Tongue (tissue), 2 donors: Measurements from ENCODE around the gene TFG. TPM values are rescaled to one million over a fixed set of nuclear protein-coding genes. Genes with fewer than 3 reads are reported as not detected.
A peak's percentile ranks its signal among the peaks of the same experiment; 100 is the strongest.

Experiments used
- DNase-seq: peaks from one replicate; pipeline ENCODE4 v3.0.0-alpha.2; 2015
- total RNA-seq: library from RNA; depleted of rRNA; stranded (reverse); fragments of >200 nt; gene quantifications from one replicate; pipeline ENCODE4 v1.2.3, GENCODE V29; 2014

The TFG gene
- total RNA-seq, 1 donor from 2014 or later: 90.9 TPM

DNA sequence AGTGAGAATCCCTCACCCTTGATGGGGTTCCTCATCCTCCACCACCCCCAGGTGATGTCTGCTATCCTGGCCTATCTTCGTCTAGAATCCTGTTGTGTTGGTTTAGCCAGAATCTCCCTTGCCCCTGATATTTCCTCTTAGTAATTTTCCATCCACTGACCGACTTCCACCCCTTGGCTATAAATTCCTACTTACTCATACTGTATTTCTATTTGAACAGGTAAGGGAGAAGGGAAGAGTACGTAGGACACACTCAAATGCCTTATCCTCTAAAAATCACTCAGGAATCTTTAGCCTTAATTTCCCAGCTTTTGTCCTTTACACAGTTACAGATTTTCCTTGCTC lies 678 bp upstream of the TFG start:
- DNase-seq: no peak

GRCh38 chr3:100709842-100710260 lies 557 bp downstream of the TFG start:
- DNase-seq: peak; percentile 76

DNA sequence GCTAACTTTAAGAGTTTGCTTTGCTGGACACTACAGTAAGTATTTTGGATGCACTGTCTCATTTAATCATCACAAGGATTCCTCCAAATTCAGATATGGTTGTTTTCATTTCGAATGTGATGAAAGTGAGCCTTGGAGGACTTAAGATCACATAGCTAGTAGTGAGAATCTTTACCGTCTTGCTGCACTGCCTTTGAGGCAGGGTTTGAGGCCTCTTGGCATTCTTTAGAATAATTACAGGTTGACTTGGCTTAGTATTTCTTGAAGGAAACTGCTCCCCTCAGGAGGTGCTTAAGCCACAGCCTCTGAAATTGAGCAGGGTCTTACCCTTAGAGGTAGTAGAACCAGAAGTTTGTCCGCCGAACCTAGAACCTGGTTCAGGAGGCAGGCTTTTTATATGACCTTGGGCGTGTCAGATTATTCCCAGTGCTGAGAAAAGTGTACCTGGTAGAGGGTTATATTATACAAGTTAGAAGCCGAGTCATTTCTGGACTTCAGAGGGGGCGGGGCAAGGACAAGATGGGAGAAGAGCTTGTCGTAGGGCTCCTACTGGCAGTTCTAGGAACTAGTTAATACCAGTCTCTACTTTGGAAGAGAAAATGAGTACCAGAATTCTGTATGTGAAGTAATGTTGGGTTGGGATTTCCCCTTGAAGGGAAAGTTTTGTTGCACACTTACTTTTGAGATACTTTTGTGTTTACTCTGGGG lies 1.1 kb downstream of the TFG start:
- peak; percentile 50 for DNase-seq

DNA sequence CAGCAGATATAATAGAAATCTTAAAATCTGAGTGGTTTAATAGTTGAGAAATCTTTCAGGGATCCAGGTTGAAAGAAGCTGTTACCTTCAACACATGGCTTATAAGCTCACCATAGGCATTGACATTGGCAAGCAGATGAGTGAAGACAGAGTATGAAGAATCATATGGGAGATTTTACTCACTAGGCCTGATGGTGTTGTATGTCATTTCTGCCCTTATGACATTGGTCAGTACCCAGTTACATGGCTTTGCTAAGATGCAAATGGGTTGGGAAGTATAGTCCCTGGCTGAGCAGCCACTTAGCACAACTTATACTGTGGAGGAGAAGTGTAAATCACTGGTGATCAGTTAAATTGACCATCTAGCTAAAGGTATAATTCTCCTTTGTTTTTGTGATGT lies 5.9 kb downstream of the TFG start:
- no peak for DNase-seq

DNA sequence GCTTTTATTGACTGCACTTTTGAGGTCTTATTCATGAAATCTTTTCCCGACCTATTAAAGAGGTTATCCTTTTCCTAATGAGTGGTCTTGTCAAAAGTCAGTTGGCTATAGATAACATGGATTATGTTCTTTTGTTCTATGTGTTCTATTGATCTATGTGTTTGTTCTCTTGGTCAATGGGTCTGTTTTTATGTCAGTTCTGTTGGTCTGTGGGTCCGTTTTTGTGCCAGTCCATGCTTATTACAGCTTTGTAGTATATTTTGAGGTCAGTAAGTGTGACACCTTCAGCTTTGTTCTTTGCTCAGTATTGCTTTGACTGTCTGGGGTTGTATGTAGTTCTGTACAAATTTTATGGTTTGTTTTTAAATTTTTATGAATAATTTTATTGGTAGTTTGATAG lies 7.8 kb downstream of the TFG start:
- no peak for DNase-seq

DNA sequence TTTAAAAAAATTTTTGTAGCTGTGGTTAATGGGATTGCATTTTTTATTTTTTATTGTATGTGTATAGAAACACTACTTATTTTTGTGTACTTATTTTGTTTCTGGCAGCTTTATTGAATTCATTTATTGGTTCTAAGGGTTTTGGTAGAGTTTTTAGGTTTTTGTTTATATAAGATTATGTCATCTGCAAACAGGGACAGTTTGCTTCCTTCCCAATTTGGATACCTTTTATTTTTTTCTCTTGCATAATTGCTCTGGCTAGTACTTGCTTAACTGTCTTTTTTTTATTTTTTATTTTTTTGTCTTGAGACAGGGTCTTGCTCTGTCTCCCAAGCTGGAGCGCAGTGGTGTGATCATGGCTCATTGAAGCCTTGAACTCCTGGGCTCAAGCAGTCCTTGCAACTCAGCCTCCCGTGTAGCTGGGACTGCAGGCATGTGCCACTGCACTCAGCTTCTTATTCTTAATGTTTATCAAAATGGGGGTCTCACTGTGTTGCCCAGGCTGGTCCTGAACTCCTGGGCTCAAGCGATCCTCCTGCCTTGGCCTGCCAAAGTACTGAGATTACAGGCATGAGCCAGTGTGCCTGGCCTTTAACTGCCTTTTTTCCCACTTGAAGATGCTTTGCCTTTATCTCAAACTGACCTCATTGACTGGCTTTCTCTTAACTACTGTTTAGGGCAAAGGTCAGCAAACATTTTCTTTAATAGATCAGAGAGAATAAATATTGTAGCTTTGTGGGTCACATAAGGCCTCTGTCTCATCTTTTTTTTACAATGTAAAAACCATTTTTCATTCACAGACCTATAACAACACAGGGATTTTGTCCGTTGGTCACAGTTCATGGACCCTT lies 8.6 kb downstream of the TFG start:
- no peak for DNase-seq

DNA sequence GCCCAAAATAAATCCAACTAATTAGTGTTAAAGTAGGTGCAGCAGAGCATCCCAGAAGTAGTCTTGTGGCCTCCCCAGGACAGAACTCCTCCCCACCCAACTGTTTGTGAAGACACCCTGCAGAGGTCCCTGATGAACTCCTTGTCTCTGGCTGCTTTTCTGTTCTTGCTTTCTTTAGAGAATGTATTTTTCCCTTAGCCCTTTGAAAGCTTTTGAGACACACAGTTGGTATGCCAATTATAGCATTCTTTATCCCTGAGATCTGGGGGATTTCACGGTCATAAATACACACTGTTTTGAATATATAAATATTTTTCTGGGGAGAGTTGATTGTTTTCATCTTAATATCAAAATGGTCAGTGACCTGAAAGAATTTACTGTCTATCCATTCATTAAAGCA lies 9.8 kb downstream of the TFG start:
- DNase-seq: no peak

GRCh38 chr3:100720426-100720825 lies 11.1 kb downstream of the TFG start:
- no peak for DNase-seq

GRCh38 chr3:100725935-100726513 lies 16.7 kb downstream of the TFG start:
- no peak for DNase-seq

- no peak for DNase-seq
Observed at GRCh38 chr3:100726706-100727105, 17.4 kb downstream of the TFG start.

DNA sequence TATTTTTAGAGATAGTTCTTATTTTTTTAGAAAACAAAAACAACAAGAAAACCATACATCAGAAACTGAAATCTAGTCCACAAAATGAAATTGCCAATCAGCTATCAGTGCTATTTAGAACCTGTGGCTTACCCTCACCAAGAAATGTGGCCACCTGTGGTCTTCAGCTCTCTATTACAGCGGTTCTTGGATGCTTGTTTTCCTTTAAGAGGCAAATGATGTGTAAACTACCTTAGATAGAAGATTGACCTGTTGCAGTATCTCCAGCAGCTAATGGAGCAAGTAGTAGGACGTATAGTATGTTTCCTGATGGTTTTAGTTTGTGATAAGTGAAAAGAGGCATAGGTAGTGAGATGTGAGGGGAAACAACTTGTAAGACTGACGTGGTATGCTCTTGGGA lies 21.2 kb downstream of the TFG start:
- no peak for DNase-seq

DNA sequence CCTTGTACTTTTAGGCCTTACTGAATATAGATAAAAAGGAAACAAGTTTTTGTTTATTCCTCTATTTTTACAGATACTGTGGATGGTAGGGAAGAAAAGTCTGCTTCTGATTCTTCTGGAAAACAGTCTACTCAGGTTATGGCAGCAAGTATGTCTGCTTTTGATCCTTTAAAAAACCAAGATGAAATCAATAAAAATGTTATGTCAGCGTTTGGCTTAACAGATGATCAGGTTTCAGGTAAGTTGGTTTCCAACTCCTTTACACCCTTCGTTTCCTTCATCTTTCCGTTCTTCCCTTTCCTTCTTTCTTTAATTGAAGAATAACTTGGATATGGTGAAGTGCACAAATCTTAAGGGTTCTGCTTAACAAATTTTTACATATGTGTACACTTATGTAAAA lies 23.1 kb downstream of the TFG start:
- DNase-seq: no peak

GRCh38 chr3:100737334-100737733 lies 28.0 kb downstream of the TFG start:
- DNase-seq: peak; percentile 48

DNA sequence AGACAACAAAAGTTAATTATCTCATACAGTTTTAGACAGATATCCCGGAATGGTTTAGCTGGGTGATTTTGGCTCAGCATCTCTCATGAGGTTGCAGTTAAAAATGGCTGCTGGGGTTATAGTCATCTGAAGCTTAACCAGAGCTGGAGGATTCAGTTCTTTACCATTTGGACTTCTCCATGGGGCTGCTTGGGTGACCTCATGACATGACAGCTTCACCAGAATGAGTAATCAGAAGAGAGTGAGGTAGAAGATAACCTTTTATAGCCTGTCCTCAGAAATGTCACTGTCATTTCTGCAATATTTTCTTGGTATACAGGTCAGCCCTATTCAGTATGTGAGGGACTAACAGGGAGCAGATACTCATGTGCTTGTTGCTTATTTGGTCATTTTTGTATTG lies 30.9 kb downstream of the TFG start:
- DNase-seq: no peak

DNA sequence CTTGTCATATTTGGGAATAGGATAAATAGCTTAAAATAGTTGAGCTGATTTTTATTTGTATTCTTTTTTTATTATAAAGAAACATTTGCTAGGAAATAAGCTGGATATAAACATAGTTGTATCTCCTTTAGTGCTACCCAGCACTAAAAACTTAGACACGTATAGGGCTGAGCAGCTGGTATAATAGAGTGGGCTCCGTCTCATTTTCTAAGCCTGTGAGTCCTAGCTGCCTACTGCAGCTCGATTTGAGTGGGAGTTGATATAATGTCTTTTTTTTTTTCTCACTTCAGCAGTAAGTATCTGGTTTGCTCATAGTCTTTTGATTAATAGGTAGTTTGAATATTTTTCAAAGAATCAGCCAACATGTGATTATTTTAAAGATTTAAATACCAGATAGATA lies 34.2 kb downstream of the TFG start:
- no peak for DNase-seq

DNA sequence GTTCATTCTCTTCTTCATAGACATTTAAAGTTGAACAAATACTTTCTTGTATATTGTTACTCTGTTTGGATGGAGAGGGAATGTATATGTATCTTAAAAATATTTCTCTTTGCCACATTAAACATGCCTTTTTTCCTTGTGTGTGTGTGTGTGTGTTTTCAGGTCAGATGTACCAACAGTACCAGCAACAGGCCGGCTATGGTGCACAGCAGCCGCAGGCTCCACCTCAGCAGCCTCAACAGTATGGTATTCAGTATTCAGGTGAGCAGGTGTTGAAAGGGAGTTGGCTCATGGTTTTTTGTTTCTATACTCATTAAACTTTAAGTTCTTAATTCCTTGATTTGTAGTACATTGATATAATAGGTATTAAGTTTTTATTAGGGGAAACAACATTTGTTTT lies 35.4 kb downstream of the TFG start:
- no peak for DNase-seq

DNA sequence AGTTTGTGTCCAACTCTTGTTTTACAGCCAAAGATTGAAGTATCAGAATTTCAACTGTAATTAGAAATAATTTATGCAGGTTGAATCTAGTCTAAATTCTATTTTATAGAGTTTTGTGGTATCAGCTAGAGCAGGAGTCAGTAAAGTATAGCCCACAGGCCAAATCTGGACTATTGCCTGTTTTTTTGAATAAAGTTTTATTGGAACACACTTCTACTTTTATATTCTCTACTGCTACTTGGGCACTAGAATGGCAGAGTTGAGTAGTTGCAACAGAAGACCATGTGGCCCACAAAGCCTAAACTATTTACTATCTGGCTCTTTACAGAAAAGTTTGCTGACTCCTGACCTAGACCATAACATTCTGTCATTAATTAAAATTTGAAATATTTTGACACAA lies 36.3 kb downstream of the TFG start:
- no peak for DNase-seq

GRCh38 chr3:100746092-100746491 lies 36.8 kb downstream of the TFG start:
- DNase-seq: no peak

DNA sequence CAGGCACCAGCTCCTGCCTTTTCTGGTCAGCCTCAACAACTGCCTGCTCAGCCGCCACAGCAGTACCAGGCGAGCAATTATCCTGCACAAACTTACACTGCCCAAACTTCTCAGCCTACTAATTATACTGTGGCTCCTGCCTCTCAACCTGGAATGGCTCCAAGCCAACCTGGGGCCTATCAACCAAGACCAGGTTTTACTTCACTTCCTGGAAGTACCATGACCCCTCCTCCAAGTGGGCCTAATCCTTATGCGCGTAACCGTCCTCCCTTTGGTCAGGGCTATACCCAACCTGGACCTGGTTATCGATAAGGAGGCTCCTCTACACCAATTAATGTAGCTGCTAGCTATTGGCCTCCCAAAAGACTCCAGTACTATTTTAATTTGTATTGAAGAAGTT lies 38.9 kb downstream of the TFG start:
- DNase-seq: no peak

GRCh38 chr3:100748967-100749366 lies 39.7 kb downstream of the TFG start:
- DNase-seq: no peak

GRCh38 chr3:100753846-100754245 lies 44.6 kb downstream of the TFG start:
- DNase-seq: peak; percentile 39

- DNase-seq: peak; percentile 31
Observed at GRCh38 chr3:100754563-100755334, 45.5 kb downstream of the TFG start.

GRCh38 chr3:100756441-100756840 lies 47.1 kb downstream of the TFG start:
- peak; percentile 81 for DNase-seq
